GM12891 (cell line): ENCODE data around the gene CERS6.

Source experiments
- SPI1 ChIP-seq: IDR thresholded peaks from 2 replicates; pipeline ENCODE4 v1.6.1; 2011; ENCODE audit warnings: low read depth, low read length, control low read depth
- TAF1 ChIP-seq: IDR thresholded peaks from 2 replicates; pipeline ENCODE4 v1.6.1; 2011; ENCODE audit warnings: low read depth, low read length, control low read depth

DNA sequence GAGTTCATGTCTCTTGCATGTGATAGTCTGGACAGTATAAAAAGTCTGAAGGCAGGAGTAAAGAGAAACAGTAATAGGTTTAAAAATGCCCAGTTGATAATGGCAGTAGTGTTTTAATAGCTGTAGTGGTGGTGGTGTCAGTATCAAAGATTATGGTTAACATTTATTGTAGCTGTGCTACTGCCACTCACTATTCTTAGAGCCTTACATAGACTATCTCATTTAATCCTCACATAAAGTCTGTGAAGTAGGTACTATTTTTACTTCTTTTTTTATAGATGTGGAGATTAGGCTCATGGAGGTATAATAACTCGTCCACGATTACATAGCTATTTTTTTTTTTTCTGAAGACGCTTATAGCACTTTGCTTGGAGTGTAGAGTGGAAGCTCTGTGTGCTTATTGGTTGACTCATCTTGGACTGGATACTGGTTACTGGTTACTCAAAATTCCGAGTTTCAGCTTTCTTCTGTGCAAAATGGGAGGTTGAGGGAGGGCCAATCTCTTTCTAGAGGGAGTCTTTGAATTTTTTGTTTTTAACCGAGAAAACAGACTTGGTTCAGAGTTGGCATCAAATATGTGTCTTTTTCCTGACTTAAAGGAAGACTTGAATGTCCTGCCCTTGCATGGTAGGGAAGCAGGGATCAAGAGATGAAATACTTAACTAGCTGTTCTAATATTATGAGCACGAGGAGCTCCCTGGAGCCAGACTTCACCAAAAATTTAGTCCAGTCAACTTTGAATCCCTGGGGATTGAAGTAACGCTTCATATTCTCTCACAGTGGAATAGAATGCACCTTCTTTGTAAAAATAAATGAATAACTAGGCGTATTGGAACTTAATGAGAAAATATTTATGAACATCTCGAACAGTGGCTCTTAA lies 27.1 kb downstream of the CERS6 start:
- TF ChIP-seq TAF1 = no peak
- no peak for TF ChIP-seq SPI1
